A549 treated with ZK216348 at 1 μM for 4 hours (cell line): Measurements from ENCODE around the gene ROPN1B. TPM values are rescaled to one million over a fixed set of nuclear protein-coding genes. Genes with fewer than 3 reads are reported as not detected.

Source experiments
- total RNA-seq: library from RNA; stranded (reverse); fragments of 200-300 nt; extraction: Qiagen RNA extraction; gene quantifications from 5 replicates; pipeline ENCODE4 v1.2.3, GENCODE V29; 2022; ENCODE audit warnings: low read depth

Gene ROPN1B
- total RNA-seq, result not detected in 5 replicates

DNA sequence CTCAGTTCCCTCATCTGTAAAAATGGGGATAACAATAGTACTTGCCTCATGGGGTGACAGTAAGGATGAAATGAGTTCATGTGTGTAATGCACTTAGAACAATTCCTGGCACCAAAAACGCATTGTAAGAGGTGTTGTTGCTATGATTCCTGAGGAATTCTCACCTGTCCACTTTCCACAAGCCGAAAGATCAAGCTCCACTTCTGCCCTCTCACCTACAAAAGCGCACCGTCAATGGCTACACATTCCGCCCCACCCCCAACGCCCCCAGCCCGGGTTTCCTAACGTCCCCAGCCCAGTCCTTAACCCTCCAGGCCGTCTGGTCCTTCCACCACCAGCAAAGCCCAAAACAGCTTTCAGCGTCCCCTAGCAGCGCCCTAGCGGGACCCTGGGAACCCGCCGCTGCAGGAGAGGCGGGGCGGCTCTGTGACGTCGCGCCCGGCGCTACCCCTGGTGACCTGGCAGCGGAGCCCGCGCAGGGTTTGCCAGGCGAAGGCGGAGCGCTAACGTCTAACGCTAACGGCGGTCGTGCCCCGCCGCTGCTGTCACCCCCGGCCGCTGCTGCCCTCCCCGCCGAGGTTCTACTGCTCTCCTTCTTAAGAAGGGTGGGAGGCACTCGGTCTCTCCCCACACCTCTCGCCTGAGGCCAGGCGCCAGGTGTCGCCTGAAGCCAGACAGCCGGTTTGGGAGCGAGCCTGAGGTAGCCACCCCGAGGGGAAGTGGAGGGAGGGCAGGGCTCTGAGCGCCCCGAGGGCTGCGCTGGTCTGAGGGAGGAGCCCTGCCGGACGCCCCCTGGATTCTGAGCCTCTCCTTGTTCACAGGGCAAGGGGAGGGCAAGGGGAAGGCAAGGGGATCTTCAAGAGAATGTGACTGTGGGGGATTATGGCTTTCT lies at the start of gene ROPN1B:
Gene ROPN1B, plus strand, starts transcription at position 478 of the 892 bp plus-strand sequence. CDS start 2,877 bp downstream, outside the sequence.

Other genes with a start within 250 kb of the ROPN1B start
- gene SLC41A3, start 114.9 kb downstream of the ROPN1B start, total RNA-seq, result 18.8 to 29.2 TPM (median 25.2 TPM) in 5 replicates
- gene ALDH1L1, start 211.4 kb downstream of the ROPN1B start, total RNA-seq, result 0.06 to 0.27 TPM (median 0.11 TPM) in 5 replicates